IPS DF 4.7 (cell line): ENCODE results near the gene UNC13D.
"Not testable (repeated sequence)": the region's sequence is repeated elsewhere in the genome, so short reads cannot be mapped to it uniquely, and the experiment has no call there.

Source experiments
- DNase-seq: peaks from one replicate; pipeline ENCODE4 v3.0.0-alpha.2; 2013; ENCODE audit warnings: low spot score; ENCODE audit errors: extremely low read depth

UNC13D gene

DNA sequence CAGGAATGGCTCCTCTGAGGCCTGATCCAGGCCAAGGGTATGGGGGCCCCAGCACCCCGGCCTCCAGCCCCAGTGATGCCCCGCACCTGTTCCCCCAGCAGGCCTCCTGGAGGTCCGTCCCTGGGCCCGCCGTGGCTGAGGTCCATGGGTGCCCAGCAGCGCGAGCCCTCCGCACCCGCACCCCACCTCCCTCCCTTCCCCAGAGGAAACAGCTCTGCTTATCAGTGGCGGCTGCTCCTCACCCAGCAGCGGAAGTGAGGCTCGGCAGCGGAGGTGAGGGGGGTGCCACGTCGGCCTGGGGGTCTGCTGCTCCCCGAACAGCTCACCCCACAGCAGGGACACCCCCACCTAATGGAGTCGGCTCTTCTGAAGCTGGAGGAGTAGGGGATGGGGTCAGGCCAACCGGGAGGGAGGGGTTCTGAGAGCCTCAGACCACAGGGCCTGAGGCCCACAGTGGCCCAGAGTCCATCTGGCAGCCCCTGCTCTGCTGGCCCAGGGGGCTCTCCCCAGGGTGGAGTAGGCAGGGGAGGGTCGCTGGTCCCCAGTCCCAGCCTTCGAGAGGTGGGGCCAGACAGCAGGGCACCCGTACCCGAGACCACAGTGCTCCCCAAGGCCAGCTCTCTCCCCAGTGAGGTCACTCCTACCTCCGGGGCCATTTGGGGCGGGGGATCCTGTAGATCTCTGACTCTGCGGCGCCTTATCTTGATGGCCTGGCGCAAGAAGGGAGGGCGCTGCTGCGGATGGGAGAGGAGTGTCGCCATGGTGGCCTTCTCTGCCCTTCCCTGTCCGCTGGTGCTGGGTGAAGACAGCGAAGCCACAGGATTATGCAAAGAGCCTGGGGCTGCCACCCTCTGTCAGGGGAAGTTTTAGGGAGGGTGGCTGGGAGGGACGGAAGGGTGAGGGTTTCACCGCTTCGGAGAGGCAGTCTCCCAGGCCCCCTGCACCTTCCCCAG, at the start of gene UNC13D:
Gene UNC13D (minus strand): TSS at position 828 of the 953 bp plus-strand sequence. CDS start 67 bp downstream, at position 761.
- no peak for DNase-seq

DNA sequence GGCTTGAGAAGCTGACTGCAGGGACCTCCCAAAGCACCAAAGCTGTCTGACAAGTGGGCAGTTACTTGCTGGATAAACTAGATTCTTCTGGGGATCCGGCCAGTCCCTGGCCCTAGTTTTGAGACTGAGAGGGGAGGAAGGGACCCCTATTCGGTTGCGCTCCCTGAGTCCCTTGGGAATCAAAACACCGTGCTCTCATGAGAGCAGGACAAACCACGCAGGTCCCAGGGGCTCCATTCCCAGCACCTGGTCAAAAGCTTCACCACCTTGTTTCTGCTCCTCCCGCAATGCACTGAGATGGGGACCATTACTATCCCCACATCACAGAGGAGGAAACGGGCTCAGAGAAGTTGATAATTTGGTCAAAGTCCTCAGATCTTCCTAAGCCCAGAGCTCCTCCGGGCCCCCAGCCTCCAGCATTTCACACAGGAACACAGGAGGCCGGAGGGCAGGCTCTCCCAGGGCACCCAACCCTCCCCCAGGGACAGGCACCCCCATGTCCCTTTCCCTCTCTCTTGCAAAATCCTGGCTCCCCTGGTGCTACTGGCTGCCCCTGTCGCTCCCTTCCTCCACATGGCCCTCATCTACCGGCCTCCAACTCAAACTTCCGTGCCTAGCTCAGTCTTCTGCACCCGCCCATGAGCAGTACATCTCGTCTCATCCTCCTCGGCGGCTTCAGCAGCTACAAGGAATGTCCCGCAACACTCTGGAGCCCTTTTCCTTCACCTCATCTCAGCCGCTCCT, 49.3 kb upstream of the UNC13D start:
- DNase-seq, result no peak

DNA sequence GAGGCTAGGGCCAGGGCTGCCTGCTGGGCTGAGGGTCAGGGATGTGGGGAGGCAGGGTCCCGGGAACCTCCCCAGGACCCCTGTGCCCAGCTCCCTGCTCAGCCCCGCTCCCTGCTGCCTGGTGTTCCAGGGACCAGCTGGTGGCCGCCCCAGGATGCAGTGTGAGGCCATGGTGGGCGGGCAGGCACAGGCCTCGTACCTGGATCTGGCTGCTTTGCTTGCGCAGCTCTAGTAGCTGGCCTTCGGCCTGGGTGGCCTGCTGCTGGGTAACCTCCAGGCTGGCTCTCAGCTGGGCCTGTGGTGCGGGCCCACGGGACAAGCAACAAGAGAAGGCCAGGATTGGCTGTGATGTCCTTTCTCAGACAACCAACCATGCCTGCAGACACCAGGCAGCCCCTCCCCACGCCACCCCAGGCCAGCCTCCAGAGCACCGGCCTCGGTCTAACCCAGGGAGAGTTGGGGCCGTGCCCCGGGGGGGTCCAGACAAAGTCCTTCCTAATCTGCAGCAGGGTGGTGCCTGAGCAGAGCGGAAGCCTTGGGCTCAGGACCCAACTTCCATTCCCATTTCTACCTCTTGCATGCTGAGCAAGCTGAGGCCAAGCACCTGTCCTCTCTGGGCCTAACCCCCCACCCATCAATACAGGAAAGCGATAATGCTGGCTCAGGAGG, 48.5 kb upstream of the UNC13D start:
- no peak for DNase-seq

DNA sequence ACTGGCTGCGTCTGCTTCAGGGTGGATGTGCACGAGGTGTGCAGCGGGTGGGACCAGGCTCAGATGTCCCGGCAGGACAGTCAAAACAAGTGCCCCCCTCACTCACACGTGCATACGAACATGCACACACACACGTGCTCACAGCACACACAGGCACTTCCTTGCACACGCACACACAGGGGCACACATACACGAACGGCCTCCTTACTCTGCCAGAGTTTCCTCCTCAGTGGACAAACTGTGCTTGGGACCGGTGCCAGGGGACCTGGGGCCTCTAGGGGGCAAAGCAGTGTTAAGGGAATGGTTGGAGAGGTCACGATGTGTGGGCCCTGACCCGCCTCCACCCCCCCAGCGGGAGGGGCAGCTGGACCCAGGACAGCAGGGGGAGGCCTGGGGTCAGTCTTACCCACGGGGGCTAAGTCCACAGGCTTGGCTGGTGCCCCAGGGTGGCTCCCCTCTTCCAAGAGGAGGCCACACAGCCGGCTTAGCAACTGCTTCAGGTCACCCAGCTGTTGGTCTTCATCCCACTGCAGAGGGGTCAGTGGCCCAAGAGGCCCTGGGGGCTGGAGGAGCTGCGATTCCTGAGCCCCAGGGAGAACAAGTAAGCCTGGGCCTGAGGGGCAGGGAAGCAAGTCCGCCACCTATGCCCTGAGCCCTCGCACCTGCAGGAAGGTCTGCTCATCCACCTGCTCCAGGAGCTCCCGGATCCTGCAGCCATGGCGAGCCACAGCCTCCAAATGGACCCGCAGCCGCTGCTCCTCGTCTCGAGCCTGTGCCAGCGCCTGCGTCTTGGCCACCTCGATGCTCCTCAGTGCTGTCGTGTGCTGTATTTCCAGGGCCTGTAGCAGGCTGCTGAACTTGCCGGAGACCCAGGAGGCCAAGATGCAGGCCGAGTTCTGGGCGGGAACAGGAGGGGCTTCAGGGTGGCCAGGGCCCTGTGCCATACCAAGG, 47.7 kb upstream of the UNC13D start:
- no peak for DNase-seq

DNA sequence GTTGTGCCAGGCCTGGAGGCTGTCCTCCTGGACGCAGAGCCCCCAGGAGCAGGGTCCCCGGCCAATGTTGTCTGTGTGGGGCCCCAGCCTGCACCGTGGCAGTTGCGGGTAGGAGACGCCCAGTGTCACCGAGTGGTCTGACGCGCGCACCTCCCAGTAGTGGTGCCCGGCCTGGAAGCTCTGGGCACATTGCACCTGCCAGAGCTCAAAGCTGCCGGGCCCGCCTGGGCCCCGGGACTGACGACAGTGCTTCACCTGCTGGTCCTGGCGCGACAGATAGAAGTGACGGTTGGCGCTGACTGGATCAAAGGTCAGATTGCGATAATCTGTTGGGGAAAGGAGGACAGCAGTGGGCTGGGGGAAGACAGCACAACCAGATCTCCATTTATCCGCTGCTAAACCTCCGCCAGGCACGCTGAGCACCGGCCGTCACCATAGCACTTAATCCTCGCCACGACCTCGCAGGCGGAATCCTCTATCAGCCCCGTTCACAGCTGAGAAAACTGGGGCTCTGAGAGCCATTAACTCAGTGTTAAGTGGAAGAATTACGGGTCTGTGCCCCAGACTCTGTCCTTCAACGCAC, 46.9 kb upstream of the UNC13D start:
- no peak for DNase-seq

DNA sequence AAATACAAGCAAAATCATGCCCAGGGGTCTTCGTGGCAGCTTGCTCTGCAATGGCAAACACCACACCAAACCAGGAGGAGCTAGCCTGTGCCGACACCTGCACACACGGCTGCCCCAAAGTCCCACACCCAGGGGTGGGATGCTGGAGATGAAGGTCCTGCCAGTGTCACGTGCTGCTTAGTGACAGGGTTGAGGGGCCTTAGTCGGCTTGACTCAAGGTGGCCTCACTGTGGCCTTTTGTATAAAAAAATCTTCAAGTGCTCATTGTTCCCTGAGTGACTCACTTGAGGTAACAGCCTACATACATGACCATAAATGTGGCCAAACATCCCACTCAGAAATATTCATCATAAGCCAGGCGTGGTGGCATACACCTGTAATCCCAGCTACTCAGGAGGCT, 45.2 kb upstream of the UNC13D start:
- DNase-seq, result no peak

DNA sequence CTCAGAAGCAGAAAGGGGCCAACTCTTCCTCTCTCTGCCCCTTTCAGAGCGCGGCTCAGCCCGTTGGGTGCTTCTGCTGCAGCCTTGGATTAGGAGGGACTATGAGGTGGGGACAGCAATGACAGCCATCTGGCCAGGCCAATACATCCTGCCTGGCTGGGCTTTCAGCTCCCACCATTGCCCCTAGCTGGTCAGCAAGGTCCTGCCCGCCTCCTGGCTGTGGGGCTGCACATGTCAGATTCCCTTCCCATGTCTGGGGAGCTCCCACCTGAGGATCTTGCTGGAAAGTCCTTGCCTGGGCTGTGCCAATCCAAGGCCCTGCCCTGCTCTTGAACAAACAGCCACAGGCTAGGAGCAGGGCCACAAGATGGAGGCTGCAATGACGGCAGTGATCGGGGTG, 44.3 kb upstream of the UNC13D start:
- no peak for DNase-seq

DNA sequence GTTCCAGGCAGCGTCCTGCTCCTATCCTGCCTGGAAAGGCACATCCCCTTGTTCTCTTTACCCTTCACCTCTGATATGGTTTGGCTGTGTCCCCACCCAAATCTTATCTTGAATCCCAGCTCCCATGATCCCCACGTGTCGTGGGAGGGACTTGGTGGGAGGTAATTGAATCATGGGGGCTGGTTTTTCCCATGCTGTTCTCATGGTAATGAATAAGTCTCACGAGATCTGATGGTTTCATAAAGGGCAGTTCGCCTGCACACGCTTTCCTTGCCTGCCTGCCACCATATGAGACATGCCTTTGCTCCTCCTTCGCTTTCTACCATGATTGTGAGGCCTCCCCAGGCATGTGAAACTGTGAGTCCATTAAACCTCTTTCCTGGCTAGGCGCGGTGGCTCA, 41.7 kb upstream of the UNC13D start:
- not testable (repeated sequence) for DNase-seq

DNA sequence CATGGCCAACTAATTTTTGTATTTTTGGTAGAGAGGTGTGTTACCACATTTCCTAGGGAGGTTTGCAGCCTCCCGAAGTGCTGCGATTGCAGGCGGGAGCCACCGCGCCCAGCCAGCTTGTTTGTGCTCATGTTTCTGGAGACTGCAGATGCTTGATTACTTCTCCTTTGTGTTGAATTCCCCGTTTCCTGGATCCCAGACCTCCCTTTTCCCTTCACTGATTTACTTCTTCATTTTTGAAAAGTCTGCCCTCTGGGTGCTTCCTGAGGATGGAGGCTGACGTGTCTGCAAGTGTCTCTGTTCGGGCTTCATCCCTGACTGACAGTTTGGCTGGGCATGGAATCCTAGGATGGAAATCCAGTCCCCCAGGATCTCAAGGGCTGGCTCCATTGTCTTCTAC, 41.2 kb upstream of the UNC13D start:
- no peak for DNase-seq

DNA sequence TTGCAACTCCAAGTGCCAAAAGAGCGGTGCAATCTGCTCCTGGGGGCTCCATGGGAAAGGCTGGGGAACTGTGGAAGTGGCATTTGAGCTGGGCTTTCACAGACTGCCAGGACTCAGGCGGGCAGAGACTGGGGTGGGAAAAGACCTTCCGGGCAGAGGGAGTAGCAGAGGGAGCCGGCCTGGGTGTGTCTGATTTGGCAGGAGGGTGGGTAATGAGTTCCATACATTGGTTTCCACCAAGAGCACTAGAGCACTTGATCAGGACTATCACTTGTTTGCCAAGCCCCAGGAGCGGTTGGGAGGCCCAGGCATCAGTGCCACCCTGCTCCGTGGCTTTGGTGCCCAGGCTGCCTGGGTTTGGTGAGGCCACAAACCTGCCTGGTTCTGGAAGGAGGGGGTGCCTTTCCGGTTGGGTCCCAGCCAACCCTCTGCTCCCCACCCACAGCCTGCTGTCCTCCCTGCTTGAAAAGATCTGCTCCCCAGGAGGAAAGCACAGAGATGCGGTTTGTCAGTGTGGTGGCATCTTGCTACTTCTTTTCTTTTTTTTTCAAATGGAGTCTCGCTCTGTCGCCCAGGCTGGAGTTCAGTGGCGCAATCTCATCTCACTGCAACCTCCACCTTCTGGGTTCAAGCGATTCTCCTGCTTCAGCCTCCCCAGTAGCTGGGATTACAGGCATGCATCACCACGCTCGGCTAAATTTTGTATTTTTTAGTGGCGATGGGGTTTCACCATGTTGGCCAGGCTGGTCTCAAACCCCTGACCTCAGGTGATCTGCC, 37.7 kb upstream of the UNC13D start:
- DNase-seq, result no peak

DNA sequence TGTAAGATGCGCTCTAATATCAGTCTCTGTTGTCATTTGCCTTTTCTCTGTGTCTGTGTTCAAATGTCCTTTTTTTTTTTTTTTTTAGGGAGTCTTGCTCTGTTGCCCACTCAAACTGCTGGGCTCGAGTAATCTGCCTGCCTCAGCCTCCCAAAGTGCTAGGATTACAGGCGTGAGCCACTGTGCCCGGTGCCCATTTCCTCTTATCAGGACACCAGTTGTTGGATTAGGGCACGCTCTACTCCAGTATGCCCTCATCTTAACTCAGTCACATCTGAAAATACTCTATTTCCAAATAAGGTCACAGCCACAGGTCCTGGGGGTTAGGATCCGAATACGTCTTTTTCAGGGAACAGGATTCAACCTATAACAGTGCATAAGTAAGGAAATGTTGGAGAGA, 36.1 kb upstream of the UNC13D start:
- DNase-seq, result no peak

DNA sequence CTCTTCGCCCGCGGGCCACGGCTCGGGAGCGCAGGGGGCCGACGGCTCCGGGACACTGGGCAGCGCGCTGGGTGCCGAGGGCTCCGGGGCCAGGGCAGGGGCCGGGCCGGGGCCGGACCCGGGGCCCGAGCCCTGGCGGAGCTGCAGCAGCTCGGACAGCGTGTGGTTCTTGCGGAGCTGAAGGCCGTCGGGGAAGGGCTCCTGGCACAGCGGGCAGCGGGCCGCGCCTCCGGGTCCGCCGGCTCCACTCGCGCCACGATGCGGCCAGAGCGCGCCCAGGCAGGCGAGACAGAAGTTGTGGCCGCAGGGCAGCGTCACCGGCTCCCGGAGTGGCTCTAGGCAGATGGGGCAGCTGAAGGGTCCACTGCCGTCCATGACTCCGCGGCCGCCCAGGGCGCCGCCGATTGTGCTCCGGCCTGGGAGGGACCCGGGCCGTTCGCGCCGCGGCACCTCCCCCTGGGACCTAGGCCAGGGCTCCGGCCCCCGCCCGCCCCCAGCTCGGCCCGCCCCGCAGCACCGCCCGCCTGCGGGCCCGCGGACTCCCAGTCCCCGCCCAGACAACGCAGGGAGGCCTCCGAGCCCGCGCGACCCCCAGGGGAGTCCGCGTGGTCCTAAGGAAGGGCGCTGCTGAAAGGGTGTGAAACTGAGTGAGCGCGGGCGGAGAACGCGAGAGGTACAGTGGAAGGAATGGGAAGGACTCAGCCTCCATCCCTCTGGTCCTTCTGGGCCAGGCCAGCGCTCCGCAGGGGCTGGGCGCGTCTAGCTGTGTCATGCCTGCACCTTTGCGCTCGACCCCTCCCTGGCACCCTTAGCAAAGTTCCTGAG, 34.2 kb upstream of the UNC13D start, which contains the start of gene TRIM47:
Gene TRIM47 (minus strand): TSS at position 408 of the 825 bp plus-strand sequence. CDS start 33 bp downstream, at position 375.
- no peak for DNase-seq

DNA sequence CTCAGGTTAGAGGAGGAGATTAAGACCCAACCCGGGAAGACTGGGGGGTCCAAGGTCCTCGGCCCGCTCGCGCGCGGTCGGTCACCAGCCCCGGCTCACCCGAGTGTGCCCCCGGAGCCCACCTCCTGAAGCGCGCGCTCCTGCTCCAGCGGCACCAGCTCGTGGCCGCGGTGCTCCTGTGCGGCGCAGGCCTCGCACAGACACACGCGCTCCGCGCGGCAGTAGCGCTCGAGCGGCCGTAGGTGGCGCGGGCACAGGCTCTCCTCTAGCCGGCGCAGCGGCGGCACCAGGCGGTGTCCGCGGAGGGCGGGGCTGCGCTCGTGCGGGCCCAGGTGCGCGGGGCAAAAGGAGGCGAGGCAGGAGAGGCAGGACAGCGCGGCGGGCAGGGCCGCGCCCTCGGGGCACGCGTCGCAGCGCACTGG, 33.6 kb upstream of the UNC13D start:
- no peak for DNase-seq

DNA sequence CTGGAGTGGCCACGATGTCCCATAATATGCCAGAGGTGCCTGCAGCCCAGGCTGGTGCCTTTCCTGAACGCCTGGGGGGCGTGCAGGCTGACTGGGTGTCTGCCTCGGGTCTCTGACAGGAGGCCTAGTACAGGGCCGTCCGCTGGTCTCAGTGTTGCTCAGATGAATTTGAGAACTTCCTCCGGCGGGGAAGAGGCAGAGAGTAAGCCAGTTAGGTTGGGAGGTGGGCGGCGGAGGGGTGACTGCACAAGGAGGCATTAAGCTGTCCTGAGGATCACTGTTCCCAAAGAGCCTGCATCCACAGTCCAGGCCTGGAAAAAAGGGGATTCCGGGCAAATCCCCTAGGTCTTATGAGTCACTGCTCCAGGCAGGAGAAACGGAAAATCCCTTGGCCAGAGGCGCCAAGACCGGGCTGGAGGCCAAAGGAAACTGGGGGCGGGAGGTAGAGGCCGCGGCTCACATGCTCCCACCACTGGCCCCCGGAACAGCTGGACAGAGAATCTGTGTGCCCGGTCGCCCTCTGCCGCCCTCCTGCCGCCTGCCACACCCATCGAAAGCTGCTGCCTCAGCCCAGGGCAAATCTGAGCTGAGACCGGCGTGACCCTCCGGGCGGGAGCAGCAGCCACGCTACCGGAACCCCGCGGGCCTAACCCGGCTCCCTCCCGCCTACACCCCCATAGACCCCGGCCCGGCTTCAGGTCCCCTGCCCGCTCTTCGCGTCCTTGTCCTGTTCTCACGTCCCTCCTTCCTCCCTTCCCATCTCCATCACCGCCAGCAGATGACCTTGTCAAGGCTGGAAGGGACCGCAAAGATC, 32.9 kb upstream of the UNC13D start:
- DNase-seq, result no peak

DNA sequence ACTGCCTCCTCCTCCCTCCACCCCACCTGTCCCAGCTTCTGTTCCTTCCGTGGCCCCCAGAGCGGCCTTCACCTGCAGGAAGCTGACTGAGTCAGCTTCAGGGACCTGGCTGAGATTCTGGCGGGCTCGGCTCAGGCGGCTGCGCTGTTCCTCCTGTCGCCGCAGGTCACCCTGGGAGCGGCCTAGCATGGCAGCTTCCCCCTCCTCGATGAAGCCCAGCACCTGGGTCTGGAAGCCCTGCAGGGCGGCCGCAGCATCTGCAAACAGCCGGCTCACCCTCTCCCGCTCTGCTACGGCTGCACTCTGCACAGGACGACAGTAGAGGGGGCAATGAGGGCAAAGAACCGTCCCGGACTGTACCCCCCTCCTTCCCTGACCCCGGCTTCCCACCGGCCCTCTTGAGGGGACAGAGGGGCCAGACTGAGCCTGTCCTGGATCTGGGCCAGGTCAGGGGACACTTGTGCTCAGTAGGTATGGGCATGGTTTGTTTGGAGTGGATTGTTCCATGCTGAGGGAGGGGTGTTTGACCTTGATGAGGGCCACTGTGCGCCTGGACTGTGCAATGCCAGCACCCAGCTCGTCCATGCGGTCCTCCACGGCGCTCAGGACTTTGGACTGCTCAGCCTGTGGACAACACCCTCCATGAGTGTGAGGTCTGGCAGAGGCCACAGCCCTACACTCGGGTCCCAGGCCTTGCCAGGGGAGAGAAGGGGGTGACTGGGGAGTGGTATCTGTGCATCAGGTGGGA, 32.2 kb upstream of the UNC13D start:
- DNase-seq, result no peak

DNA sequence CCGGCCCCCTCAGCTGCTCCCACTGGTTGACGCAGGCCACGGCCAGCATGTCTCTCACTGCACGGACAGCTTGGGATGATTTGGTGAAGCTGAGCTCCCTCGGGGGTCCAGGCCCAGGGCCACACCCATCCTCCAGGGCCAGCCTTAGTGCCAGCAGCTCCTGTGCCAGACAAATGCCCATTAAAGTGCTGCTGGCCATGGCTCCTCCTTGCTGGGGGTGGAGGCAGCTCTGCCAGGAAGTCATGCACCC, 31.7 kb upstream of the UNC13D start:
- no peak for DNase-seq

DNA sequence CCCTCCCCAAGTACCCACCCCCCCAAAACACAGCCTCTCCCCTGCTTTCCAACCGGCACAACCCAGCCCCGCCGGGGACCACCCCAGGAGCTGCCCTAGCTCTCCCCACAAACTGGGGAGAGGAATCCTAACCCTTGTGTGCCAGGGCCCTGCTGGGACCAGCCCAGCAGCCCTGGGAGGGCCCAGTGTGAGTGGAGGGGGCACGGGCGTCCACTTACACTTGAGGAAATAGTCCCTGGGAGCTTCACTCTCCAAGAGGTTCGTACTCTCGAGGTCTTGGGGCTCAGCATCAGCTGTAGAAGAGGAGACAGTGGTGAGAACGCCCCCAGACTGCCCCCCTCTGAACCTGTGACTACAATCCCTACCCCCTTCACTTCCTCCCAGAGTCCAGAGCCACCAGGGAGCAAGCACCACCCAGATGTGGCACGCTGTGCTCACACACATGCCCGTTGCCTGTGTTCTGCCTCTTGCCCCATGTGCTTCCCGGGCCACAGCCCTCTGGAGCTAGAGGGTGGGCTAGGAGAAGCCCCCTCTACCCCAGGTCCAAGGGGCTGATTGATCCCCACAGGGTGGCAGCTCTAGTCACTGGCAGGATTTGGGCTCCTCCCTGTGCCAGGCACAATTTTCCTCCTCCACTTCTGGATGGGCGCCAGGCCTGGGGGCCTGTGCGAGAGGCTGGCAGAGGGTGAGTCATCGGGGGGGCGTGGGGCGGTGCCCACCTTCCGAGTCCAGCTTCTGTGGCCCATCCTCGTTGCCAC, 31.2 kb upstream of the UNC13D start:
- no peak for DNase-seq
